Suprapubic skin (tissue), 4 donors: ENCODE measurements around the gene MAPK4.

Experiments used
- POLR2A ChIP-seq, 2 donors: fragments of 450-650 bp; IDR thresholded peaks; one replicate each; pipeline ENCODE4 v1.6.1; 2017; ENCODE audit warnings: antibody characterized with exemption in 2 of 2, mild to moderate bottlenecking in 2 of 2, moderate library complexity in 2 of 2
- POLR2AphosphoS5 ChIP-seq, 3 donors: sonication (generic); formaldehyde crosslinking; IDR thresholded peaks; one replicate each; pipeline ENCODE4 v1.6.1; 2017; ENCODE audit warnings: antibody characterized with exemption in 3 of 3
- TF ChIP-seq, protein P1 (sequence below), 2 donors: fragments of 200-600 bp in 1 of 2; fragments of 450-650 bp in 1 of 2; sonication (generic) in 1 of 2; IDR thresholded peaks; one replicate each; pipeline ENCODE4 v1.5.1; 2016 to 2019; ENCODE audit warnings: antibody characterized with exemption in 2 of 2, mild to moderate bottlenecking in 1 of 2, moderate library complexity in 1 of 2

- TF ChIP-seq, protein P1, sequence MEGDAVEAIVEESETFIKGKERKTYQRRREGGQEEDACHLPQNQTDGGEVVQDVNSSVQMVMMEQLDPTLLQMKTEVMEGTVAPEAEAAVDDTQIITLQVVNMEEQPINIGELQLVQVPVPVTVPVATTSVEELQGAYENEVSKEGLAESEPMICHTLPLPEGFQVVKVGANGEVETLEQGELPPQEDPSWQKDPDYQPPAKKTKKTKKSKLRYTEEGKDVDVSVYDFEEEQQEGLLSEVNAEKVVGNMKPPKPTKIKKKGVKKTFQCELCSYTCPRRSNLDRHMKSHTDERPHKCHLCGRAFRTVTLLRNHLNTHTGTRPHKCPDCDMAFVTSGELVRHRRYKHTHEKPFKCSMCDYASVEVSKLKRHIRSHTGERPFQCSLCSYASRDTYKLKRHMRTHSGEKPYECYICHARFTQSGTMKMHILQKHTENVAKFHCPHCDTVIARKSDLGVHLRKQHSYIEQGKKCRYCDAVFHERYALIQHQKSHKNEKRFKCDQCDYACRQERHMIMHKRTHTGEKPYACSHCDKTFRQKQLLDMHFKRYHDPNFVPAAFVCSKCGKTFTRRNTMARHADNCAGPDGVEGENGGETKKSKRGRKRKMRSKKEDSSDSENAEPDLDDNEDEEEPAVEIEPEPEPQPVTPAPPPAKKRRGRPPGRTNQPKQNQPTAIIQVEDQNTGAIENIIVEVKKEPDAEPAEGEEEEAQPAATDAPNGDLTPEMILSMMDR (IDR thresholded peaks at IDR 0.05) = no peak
- TF ChIP-seq POLR2AphosphoS5 (IDR thresholded peaks at IDR 0.05) (no peak), POLR2A (IDR thresholded peaks at IDR 0.05) (no peak)
Measured at GRCh38 chr18:50523165-50523564, 36.7 kb upstream of the MAPK4 start.
